ENCODE measurements around the gene CLSTN2.

- TF ChIP-seq TAF1 (IDR thresholded peaks at IDR 0.05; ENCODE audit: borderline replicate concordance, insufficient read depth, low read length) (no peak), POLR2AphosphoS5 (IDR thresholded peaks at IDR 0.05; ENCODE audit: low read depth, low read length) (no peak), FOXP2 (optimal IDR thresholded peaks at IDR 0.05; ENCODE audit: borderline replicate concordance, extremely low read depth, extremely low read length, insufficient read depth) (no peak), REST (IDR thresholded peaks at IDR 0.05; ENCODE audit: insufficient read depth in 1 of 2, low read depth in 2 of 2, low read length in 2 of 2) (no peak), SIN3A (IDR thresholded peaks at IDR 0.05; ENCODE audit: borderline replicate concordance, insufficient read depth, low read length) (no peak)
These were observed 373.6 kb downstream of the CLSTN2 start for GRCh38 chr3:140308535-140308934.
